Measurements from ENCODE around the gene ACKR1.

- TF ChIP-seq ATF2 (CRISPR knock-in tag; IDR thresholded peaks at IDR 0.05; ENCODE audit: borderline replicate concordance, low read depth) (no peak), CTCF (IDR thresholded peaks at IDR 0.05) (no peak), PRRX2 (CRISPR knock-in tag; IDR thresholded peaks at IDR 0.05) (no peak), JUN (CRISPR knock-in tag; IDR thresholded peaks at IDR 0.05) (no peak), FOXJ3 (CRISPR knock-in tag; IDR thresholded peaks at IDR 0.05; ENCODE audit: borderline replicate concordance) (no peak), CREM (CRISPR knock-in tag; IDR thresholded peaks at IDR 0.05) (no peak), USF1 (CRISPR knock-in tag; IDR thresholded peaks at IDR 0.05) (no peak), TEAD4 (CRISPR knock-in tag; IDR thresholded peaks at IDR 0.05) (no peak), E2F1 (CRISPR knock-in tag; IDR thresholded peaks at IDR 0.05) (no peak), FOXP1 (CRISPR knock-in tag; IDR thresholded peaks at IDR 0.05; ENCODE audit: borderline replicate concordance) (no peak), ZNF121 (CRISPR knock-in tag; IDR thresholded peaks at IDR 0.05) (no peak), AFF4 (CRISPR knock-in tag; IDR thresholded peaks at IDR 0.05; ENCODE audit: borderline replicate concordance) (no peak), SMAD3 (CRISPR knock-in tag; IDR thresholded peaks at IDR 0.05; ENCODE audit: borderline replicate concordance) (no peak), CREB1 (CRISPR knock-in tag; IDR thresholded peaks at IDR 0.05) (no peak)
Measured at GRCh38 chr1:159162516-159163265, 42.0 kb upstream of the ACKR1 start.
